Inflammatory macrophage treated with lipopolysaccharide for 1 hour (primary cell): ENCODE results near the gene SLC39A3.

Experiments used
- DNase-seq, 2 donors: peaks; one replicate each; pipeline ENCODE4 v3.0.0-alpha.2; 2020 to 2022

Gene SLC39A3

DNA sequence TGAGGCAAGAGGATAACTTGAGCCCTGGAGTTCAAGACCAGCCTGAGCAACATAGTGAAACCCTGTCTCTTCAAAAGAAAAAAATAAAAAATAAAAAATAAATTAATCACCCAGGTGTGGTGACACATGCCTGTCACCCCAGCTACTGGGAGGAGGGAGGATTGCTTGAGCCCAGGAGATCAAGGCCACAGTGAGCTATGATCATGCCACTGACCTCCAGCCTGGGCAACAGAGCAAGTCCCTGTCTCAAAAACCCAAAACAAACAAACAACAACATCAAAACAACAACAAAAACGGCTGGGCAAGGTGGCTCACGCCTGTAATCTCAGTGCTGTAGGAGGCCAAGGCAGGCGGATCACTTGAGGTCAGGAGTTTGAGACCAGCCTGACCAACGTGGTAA lies 4.3 kb upstream of the SLC39A3 start:
- DNase-seq = no peak

DNA sequence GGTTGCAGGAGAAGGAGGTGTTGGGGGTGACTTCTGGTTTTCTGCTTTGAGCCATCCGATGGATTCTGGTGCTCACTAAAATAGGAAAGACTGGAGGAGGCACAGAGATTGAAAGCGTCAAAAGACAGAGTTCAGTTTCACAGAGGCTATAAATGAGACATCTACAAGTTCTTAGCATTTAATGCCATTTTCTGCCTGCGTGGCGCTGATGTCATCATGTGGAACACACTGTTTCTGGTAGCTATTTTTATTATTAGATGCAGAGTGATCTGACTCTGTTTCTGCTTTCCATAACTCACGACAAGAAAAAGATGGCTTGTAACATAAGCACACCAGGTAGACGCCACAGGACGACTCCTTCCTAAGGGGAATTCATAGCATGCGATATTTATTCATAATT lies 3.3 kb upstream of the SLC39A3 start:
- DNase-seq = no peak

DNA sequence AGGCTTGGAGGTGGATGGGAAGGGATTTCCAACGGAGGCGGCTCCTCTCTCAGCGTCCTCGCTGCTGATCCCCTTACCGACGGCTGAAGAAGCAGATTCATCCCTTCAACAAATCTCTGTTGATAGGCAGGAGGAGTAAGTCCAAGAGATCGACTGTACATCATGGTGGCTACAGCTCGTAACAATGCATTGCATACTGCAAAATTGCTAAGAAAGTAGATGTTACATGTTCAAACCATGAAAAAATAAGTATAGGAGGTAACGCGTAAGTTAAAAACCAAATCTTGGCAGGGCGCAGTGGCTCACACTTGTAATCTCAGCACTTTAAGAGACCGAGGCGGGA lies 468 bp upstream of the SLC39A3 start:
- no peak for DNase-seq

DNA sequence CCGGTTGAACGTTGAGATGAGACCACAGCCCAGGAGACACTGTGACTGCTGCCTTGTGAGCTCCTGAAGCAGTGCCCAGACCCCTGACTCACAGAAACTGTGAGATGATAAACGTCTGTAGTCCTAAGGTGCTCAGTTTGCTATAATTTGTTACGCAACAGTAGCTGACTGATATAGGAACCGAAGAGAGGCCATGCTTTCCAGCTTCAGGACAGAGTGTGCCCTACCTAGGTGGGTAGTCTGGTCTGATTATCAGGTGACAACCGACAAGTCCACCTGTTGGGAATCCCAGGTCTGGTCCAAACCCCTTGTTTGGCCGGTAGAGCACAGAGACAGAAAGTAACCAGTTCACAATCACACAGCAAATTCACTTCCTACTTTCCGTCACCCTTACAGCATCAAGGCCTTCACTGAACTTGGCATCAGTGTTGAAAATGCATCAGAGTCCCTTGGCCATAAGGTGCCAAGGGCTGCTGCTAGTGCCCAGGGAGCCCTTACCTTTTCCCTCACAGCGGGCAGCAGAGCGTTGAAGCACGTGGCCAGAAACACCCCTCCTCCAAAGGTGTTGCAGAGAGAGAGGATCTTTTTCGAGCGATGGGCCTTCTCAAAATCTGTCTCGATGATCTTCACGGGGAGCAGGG lies 3.1 kb downstream of the SLC39A3 start:
- no peak for DNase-seq

DNA sequence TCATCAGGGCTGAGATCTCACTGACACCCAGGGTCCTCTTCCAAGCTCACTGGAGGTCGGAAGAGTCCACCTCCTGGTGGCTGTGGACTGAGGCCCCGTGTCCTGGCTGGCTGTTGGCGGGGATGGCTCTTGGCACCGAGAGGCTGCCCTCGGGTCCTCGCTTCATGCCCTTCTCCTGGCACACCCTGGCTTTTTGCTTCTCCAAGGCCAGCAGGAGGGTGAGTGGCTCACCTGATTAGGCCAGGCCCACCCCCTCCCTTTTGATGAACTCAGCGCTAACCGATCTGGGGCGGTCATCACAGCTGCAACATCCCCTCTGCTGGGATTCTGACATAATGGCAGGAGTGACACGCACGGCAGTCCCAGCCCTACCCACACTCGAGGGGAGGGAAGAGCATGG lies 4.4 kb downstream of the SLC39A3 start:
- no peak for DNase-seq

DNA sequence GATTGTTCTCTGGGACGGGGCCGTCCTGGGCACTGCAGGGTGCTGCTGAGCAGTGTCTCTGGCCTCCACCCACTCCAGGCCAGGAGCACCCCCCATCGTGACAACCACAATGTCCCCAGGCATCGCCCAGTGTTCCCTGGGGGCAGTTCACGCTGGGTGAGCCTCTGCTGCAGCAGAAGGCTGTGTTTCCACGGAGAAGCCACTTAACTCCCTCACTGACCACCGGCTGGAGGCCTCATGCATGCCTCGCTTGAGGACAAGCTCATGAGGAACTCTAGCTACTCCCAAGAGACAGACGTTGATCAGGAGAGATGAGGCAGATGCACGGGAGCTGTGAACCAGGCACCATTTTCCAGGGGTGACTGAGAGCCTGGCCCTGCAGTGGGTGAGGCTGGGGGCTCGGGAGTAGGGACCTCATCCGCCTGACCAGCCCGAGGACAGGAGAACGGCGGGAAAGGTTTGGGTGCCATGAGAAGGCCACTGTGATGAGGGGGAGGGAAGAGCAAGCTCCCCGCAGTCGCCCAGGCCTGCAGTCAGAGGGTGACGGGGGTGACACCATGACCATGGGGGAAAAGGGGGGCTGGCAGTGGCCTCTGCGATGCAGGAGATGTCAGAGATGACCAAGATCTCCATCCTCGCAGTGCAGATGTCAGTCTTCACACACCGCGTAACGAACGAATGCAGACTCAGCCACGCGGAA lies 5.1 kb downstream of the SLC39A3 start:
- DNase-seq = no peak

DNA sequence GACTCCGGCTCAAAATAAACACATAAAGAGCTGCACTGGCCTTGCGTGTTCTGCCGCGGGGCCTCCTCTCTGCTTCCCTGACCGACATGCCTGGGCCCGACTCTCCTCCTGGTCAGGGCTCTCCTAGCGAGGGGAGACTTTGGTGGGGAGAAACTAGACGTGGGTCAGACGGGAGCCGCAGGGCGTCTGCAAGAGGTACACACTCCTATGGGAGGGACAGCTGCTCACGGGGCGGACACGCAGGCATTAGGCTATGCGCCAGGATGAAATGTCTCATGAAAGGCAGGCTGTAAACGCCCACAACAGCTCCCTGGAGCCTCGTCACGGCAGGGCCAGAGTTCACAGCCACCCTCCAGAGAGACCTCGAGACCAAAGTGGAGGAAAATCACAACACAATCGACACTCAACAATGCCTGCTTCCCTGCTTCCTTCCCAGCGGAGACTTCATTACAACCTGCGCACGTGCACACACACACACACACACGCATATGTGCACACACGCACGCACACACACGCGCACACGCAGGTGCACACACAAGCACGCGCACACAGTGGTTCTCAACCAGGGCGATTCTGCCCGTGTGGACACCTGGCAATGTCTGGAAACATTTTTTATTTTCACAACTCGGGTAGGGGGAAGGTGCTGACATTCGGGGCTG lies 5.8 kb downstream of the SLC39A3 start:
- DNase-seq = no peak

DNA sequence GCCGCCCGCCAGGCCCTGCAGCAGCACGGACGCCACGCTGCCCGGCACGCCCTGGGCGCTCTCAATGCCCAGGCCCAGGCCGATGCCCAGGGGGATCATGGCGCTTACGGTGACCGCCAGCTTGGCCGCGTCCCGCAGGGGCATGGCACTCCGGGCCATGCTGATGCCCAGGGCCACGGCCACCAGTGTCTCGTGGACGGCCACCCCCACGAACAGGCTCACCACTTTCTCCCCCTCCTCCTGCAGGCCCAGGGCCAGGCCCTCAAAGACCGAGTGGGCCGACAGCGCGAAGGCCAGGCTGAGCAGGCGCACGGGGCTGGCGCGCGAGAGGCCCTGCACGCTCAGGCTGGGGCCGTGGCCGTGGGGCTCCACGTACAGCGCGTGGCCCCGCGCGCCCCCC lies 6.9 kb downstream of the SLC39A3 start:
- DNase-seq = no peak

DNA sequence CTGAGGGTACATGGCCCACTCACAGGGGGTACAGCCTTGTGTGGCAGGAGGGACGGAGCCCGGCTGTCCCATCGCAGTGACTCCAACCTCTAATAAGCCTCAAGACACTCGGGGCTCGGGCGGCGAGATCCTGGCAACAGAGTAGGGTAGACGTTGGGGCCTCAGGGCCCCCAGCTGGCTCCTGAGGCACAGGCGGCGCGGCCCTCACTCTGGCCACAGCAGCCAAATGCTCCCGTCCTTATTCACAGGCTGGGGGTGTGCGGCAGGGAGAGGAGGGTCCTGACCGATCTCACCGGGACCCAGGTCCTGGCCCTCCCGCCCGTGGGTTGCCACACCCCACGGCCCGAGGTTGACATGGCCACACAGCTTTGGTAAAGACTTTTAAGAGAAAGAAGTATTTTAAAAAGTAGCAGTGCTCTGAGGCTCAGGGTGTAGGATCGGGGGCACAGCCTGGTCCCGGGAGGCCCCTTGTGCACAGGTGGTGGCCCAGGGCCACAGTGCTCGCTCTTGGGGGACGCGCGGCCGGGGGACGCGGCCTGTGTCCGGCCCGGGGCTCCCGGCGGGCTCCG lies 7.6 kb downstream of the SLC39A3 start:
- no peak for DNase-seq

DNA sequence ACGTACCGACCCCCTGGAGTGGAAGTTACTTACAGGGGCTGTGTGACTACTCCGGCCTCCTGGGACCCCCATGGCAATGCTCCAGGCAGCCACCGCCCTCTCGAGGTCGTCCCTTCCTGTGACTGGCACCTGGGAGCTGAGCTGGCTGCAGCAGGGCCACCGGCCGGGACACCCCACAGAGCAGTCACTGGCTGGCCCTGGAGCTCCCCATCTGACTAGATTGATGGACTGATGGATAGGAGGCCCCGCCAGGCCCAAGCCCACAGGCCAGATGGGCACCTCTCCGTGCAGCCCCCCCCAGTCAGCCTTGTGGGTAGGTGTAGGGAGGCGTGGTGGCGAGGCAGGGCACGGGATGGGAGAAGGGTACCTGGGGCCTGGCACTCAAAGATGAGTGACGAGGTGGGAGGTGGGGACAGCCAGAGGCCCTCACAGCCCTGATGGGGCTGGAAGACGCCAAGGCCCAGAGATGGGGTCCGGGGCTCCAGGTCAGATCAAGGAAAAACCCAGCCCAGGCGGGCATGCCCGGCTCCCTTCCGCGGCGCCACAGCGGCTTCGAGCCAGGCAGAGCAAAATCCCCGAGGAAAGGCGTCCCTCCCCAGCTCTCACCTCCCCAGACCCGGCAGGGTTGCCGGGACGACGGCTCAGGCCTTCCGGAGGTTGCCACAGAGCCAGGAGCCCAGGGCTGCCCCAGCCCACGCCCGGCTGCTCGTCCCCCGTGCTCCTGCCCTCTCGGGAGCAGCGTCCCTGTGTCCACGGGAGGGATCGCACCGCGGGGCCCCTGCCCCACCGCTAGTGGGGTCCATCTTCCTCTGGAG lies 8.4 kb downstream of the SLC39A3 start:
- no peak for DNase-seq

DNA sequence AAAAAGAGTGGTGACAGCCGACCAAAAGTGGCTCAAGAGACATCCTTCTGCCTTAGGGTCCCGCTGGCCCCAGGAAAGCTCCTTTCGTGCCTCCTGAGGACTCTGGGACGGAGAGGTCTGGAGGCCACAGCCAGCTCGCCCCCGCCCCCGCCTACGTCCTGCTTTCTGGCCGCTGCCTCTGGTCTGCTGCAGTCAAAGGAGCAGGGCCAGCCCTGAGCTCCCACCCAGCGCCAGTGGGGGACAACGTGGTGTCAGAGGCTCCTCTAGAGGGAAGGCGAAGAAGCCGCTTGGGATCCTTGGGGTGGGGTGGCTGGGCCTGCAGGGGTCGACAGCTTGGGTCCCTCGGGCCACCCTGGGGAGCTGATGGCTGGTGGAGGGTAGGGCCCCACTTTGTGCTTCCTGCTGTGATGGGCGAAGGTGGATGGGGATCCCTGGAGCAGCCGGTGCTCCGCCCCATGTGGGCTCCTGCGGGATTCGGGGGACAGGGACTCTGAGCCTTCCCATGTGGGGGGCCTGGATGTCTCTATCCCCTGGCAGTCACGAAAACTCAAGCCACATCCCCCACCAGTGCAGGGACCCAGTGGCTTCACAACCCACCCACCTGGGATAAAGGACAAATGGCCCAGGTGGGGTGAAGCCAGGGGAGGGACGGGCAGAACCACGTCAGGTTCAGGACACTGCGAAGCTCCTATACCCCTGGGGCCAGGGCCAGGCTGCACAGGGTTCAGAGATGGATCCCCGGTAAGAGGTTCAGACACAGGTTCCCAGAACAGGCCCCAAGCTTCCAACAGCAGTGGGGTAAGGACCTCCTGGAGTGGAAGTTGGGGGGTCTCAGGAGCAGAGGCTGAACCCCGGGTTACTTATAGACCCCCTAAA lies 9.6 kb downstream of the SLC39A3 start:
- no peak for DNase-seq

DNA sequence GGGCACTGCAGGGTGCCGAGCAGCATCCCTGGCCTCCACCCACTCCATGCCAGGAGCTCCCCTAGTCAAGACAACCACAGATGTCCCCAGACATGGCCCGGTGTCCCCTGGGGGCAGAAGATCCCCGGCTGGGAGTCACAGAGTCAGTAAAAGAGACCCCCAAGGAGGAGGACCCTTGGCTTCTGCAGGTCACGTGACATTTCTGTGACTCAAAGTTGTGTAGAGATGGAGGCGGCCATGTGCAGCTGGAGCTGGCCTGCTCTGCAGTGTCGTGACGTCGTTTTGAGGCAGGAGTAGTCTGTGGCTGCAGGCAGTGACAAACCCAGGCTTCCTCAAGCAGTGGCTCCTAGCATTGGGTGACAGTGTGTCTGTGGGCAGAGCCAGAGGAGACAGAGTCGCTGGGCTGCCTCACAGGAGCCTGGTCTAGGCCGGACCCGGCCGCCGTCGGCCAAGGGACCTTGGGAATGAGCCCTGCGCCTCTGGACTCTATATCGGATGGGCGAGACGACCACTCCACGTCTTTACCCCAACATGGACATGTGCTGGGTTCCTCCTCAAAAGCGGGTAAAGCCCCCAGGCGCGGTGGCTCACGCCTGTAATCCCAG lies 10.9 kb downstream of the SLC39A3 start:
- no peak for DNase-seq

DNA sequence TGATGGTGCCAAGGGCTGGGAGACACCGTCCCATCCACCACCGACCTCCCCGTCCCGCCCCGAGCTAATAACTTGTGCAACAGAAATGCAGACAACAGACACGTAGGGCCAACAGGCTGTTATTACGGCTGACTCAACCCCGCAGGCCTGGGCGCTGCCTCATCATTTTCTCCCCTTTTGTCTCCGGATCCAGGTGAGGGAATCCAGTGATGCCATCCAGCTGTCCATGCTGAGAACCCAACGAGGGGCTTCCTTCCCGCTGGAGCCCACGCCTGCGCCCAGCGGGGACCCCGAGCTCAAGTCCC lies 12.2 kb downstream of the SLC39A3 start:
- DNase-seq = no peak

DNA sequence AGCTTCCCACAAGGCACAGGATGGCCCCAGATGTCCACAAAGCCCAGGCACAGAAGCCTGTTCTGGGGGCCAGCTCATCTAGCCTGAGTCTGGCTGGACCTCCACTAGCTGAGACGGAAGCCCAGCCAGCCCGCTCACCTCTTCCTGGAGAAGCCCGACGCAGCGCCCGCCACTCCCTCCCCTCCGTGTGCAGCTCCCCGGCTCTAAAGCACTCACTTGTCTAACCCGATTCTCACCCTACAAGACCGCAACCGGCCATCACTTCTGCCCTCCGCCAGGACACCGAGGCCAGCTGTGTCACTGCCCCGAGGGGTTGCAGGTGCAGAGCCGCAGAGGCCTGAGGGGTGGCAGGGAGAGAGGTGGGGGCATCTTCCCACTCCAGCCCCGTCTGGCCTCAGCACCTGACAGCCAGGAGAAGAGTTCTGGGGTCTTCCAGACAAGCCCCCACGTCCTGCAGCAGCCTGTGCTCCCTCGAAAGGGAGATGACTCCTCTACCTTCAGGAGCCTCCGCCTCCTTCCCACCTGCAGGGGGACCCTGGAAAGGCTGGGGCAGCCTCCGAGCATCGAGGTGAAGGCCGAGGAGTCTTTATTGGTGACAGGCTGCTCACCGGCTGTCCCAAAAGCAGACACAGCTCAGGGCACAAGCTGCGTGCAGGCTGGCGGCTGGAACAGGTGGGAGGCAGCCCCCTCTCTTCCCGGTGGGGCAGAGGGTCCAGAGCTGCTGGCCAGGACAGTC lies 12.7 kb downstream of the SLC39A3 start:
- DNase-seq = no peak

DNA sequence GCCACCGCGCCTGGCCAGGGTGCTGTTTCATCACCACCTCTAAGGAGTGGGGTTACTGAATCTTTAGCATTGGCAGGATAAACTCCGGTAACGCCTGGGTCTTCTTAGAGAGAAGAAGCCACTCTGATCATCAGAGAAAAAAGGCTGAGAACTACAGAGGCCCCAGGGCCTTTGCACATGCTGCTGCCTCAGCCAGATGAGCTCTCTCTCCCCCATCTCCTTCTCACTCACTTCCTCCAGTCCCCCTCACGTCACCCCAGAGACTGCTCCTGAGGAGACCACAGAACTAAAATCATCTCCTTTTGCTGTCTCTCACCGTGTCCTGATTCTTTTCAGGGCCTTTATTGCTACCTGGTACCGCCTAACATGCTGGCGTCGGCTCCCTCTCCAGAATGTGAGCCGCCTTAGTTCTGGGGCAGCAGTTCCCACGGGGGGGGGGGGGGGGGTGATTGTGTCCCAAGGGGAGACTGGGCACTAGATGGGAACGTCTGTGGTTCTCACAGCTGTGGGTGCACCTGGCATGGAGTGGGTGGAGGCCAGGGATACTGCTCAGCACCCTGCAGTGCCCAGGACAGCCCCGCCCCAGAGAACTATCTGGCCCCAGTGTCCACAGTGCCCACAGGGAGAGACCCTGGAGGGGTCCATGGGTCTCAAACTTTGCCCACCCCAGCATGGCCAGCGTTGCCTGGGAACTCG lies 13.5 kb downstream of the SLC39A3 start:
- DNase-seq = no peak

DNA sequence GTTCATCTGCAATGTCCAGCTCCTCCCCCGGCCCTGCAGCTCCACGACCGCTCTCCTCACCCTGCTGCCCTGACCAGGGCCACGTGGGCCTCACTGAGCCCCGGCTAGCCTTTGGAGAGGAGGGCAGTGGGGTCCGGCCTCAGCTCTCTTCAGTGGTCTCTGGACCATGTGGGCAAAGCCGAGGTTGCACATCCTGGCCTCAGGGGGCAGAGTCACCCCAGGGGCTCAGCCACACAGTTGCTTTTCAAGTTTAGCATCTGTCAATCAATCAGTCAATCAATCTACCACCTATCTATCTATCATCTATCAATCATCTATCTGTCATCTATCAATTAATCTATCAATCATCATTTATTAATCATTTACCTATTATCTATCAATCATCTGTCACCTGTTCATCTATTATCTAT lies 15.7 kb downstream of the SLC39A3 start:
- no peak for DNase-seq

DNA sequence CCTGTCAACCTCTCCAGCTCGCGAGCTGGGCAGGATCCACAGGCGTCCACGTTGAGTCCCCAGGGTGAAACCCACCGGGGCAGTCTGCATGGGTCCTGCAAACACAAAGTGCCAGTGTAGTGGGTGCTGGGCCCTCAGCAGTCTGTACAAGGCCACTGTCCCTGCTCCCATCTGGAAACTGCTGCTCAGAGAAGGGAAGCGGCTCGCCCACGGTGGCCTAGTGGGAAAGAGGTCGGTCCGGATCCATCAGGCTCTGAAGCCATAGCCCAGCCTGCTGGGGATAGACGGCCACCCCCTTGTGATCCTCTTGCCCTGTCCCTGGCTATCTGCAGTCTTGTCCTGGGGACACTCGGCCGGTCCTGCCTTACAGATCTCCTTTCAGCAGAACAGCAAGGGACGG lies 16.1 kb downstream of the SLC39A3 start:
- DNase-seq = no peak

DNA sequence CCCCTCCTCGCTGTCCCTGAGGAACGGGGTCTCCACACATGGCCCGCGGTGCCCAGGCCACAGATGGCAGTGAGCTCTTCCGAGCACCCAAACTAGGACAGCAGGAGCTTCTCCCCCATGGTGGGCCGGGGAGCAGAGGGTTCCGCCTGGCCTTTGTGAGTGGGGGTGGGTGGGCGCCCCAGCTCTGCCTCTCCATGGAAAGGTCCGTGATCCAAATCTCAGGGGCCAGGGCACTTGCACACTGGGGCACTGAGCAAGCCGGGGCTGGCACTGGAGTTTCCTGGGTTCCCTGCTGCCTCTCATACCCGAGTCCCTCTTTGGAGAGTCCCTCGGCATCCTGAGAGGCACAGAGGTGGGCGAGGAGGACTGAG lies 16.5 kb downstream of the SLC39A3 start:
- no peak for DNase-seq

DNA sequence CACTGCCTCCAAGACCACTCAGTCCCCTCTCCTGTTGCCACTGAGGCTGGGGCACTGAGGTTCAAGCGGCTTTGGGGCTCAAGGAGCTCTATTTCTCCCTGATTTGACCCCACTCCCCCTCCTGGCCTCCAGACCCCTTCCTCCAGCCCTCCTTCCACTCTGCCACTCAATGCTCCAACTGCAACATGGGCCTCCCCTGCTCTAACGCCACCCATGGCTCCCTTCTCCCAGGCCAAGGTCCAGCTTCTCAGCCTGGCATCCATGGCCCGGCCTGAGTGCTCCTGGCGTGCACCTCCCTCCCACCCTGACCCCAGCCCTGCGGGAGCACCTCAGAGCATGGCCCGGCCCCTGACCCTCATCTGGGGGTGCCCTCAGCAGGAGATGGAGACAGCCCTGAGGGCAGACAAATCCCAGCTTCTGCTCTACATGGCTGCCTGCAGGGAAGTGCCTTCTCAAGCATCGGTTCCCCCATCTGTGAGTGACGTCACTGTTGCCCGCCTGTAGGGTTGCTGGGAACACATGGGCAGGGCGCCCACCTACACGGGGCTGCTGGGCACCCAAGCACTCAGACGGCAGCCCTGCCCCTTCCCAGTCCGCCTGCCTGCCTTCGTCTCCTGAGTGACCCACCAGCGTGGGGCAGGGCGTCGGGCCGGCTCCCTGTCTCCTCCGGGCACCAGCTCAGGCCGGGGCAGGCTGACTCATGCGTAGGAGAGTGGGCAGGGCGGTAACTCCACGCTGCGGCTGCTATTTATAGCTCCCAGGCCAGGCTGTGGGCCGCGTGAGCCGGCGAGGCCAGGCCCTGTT lies 17.1 kb downstream of the SLC39A3 start:
- DNase-seq = peak; percentile 75 to 89
